ENCODE results near the gene DENND1A. TPM values are rescaled to one million over a fixed set of nuclear protein-coding genes. Genes with fewer than 3 reads are reported as not detected.

Gene DENND1A
- polyA plus RNA-seq, 2 donors = 4.6 to 4.8 TPM

DNA sequence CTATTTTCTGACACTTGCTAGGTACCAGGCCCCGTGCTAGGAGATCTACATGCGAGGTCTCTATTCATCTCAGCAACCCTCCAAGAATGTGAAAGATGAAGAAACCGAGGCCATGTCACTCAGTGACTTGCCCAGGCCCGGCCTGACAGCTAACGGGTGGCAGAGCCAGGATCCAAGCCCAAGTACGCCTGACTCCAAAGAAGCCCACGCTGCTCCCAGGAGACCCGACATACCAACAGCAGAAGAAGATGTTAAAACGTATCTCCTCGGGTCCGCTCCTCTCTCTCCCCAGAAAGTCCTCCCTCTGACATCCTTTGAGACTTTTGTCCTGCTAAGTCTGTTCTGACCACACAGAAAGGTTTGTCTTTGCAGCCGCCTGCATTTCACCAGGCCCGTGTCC is 508.7 kb downstream of the DENND1A start:
- 92 to 93% methylated on average over 13 of the region's 13 CpGs for WGBS, 2 donors
- Histone ChIP-seq H3K36me3 (ENCODE audit: control insufficient read depth in 2 of 2, insufficient read depth in 2 of 2, low read length in 1 of 2) (peaks cover 0 to 15% of the 10 kb centered on the region in 2 donors), H3K4me1 (ENCODE audit: control insufficient read depth in 2 of 2, insufficient read depth in 2 of 2, low read length in 1 of 2) (no peaks in the 10 kb centered on the region), H3K9me3 (ENCODE audit: control insufficient read depth in 2 of 2, insufficient read depth in 1 of 2, low read depth in 1 of 2, low read length in 1 of 2) (no peaks in the 10 kb centered on the region), H3K27ac (ENCODE audit: low read depth in 2 of 2, low read length in 1 of 2) (no peak overlapping the region), H3K4me3 (ENCODE audit: low read depth in 1 of 2, low read length in 2 of 2) (no peak overlapping the region), H3K27me3 (ENCODE audit: control insufficient read depth in 1 of 2, insufficient read depth in 2 of 2, low read length in 2 of 2) (no peaks in the 10 kb centered on the region)

DNA sequence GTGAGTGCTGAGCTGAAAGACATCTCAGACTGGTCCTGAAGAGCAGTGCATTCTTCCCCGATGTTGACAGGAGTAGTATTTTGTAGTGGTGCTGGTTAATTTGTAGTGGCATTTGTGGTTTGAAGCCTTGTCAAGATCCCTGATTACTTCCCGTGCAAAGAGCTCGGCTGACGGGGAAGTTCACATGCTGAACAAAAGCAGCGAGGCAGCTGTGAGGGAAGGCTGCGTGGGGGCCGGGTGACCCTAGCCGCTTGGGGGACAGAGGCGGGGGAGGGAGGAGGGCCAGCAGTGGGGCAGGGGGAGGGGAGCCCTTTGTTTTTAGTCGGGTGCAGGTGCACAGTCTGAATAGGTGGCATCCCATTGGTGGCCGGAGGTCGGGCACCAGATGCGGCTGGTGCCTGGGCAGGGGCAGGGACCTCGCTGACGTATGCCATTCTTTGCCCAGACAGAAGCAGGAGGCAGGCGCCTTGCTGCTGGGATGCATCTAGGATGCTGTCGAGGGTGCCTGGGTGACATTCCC is 509.3 kb downstream of the DENND1A start:
- H3K4me1 ChIP-seq (ENCODE audit: control insufficient read depth in 2 of 2, insufficient read depth in 2 of 2, low read length in 1 of 2) = no peaks in the 10 kb centered on the region
- H3K27ac ChIP-seq (ENCODE audit: low read depth in 2 of 2, low read length in 1 of 2) = no peak overlapping the region
- 73 to 83% methylated on average over 17 of the region's 17 CpGs for WGBS, 2 donors
- H3K27me3 ChIP-seq (ENCODE audit: control insufficient read depth in 1 of 2, insufficient read depth in 2 of 2, low read length in 2 of 2) = no peaks in the 10 kb centered on the region
- no peaks in the 10 kb centered on the region for H3K9me3 ChIP-seq (ENCODE audit: control insufficient read depth in 2 of 2, insufficient read depth in 1 of 2, low read depth in 1 of 2, low read length in 1 of 2)
- peaks cover 0 to 10% of the 10 kb centered on the region in 2 donors for H3K36me3 ChIP-seq (ENCODE audit: control insufficient read depth in 2 of 2, insufficient read depth in 2 of 2, low read length in 1 of 2)
- H3K4me3 ChIP-seq (ENCODE audit: low read depth in 1 of 2, low read length in 2 of 2) = no peak overlapping the region

DNA sequence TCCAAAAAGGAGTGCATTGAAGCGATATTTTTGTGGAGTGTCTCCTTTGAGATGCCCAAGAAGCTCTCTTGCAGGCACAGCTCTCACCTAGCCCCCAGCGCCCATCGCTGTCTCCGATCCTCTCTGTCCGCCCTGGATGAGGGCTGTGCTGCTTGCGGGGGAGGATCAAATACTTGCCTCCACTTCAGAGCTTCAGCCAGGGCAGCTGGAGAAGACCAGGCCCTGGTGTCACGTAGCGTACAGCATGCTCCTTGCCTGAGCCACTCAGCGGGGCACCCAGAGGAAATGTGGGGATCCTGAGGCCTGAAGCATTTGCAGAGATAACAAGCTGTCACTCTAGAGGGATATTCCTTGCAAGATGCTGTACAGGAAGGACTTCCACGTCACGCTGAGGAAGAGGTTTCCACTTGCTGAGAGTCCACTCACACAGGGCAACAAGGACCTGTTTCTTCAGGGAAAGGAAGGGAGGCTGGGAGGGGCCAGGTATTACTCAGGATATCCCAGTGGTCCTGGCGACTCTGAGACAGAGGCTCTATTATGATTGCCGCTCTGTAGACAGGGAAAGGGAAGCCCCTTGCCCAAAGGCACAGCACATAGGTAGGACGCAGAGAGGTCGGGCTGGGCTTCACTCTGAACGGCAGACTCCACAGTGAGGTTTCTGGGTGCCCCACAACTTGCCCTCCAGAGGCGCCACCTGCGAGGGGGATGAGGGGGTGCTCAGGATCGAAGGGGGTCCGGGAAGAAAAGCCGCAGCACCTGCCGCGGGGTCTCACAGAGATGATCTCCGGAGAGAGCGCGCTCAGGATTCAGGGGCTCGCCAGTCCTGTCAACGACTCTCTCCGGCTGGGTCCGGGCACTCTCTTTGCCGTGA is 510.0 kb downstream of the DENND1A start:
- WGBS, 2 donors = 89 to 91% methylated on average over 31 of the region's 31 CpGs
- Histone ChIP-seq H3K4me3 (ENCODE audit: low read depth in 1 of 2, low read length in 2 of 2) (no peak overlapping the region), H3K36me3 (ENCODE audit: control insufficient read depth in 2 of 2, insufficient read depth in 2 of 2, low read length in 1 of 2) (peaks cover 0 to 8% of the 10 kb centered on the region in 2 donors), H3K9me3 (ENCODE audit: control insufficient read depth in 2 of 2, insufficient read depth in 1 of 2, low read depth in 1 of 2, low read length in 1 of 2) (no peaks in the 10 kb centered on the region), H3K27me3 (ENCODE audit: control insufficient read depth in 1 of 2, insufficient read depth in 2 of 2, low read length in 2 of 2) (no peaks in the 10 kb centered on the region), H3K27ac (ENCODE audit: low read depth in 2 of 2, low read length in 1 of 2) (no peak overlapping the region), H3K4me1 (ENCODE audit: control insufficient read depth in 2 of 2, insufficient read depth in 2 of 2, low read length in 1 of 2) (no peaks in the 10 kb centered on the region)

GRCh38 chr9:123419091-123419490 is 510.8 kb downstream of the DENND1A start:
- Histone ChIP-seq H3K27me3 (ENCODE audit: control insufficient read depth in 1 of 2, insufficient read depth in 2 of 2, low read length in 2 of 2) (no peaks in the 10 kb centered on the region), H3K4me1 (ENCODE audit: control insufficient read depth in 2 of 2, insufficient read depth in 2 of 2, low read length in 1 of 2) (no peaks in the 10 kb centered on the region), H3K36me3 (ENCODE audit: control insufficient read depth in 2 of 2, insufficient read depth in 2 of 2, low read length in 1 of 2) (peaks cover 0 to 8% of the 10 kb centered on the region in 2 donors), H3K27ac (ENCODE audit: low read depth in 2 of 2, low read length in 1 of 2) (no peak overlapping the region), H3K9me3 (ENCODE audit: control insufficient read depth in 2 of 2, insufficient read depth in 1 of 2, low read depth in 1 of 2, low read length in 1 of 2) (no peaks in the 10 kb centered on the region), H3K4me3 (ENCODE audit: low read depth in 1 of 2, low read length in 2 of 2) (no peak overlapping the region)
- whole genome bisulfite sequencing, 2 donors = 83 to 92% methylated on average over 4 of the region's 4 CpGs

- H3K27ac ChIP-seq (ENCODE audit: low read depth in 2 of 2, low read length in 1 of 2) = no peak overlapping the region
- WGBS, 2 donors = 91% methylated on average over 10 of the region's 10 CpGs
- H3K4me1 ChIP-seq (ENCODE audit: control insufficient read depth in 2 of 2, insufficient read depth in 2 of 2, low read length in 1 of 2) = no peaks in the 10 kb centered on the region
- H3K27me3 ChIP-seq (ENCODE audit: control insufficient read depth in 1 of 2, insufficient read depth in 2 of 2, low read length in 2 of 2) = no peaks in the 10 kb centered on the region
- no peak overlapping the region for H3K4me3 ChIP-seq (ENCODE audit: low read depth in 1 of 2, low read length in 2 of 2)
- no peaks in the 10 kb centered on the region for H3K9me3 ChIP-seq (ENCODE audit: control insufficient read depth in 2 of 2, insufficient read depth in 1 of 2, low read depth in 1 of 2, low read length in 1 of 2)
- peaks cover 0 to 8% of the 10 kb centered on the region in 2 donors for H3K36me3 ChIP-seq (ENCODE audit: control insufficient read depth in 2 of 2, insufficient read depth in 2 of 2, low read length in 1 of 2)
These were observed 511.4 kb downstream of the DENND1A start for GRCh38 chr9:123418506-123418905.

GRCh38 chr9:123418052-123418430 is 511.9 kb downstream of the DENND1A start:
- Histone ChIP-seq H3K4me1 (ENCODE audit: control insufficient read depth in 2 of 2, insufficient read depth in 2 of 2, low read length in 1 of 2) (no peaks in the 10 kb centered on the region), H3K27me3 (ENCODE audit: control insufficient read depth in 1 of 2, insufficient read depth in 2 of 2, low read length in 2 of 2) (no peaks in the 10 kb centered on the region), H3K27ac (ENCODE audit: low read depth in 2 of 2, low read length in 1 of 2) (no peak overlapping the region), H3K4me3 (ENCODE audit: low read depth in 1 of 2, low read length in 2 of 2) (no peak overlapping the region), H3K36me3 (ENCODE audit: control insufficient read depth in 2 of 2, insufficient read depth in 2 of 2, low read length in 1 of 2) (peaks cover 0 to 6% of the 10 kb centered on the region in 2 donors), H3K9me3 (ENCODE audit: control insufficient read depth in 2 of 2, insufficient read depth in 1 of 2, low read depth in 1 of 2, low read length in 1 of 2) (no peaks in the 10 kb centered on the region)
- WGBS, 2 donors = 94 to 97% methylated on average over 5 of the region's 5 CpGs

GRCh38 chr9:123417289-123418051 is 512.5 kb downstream of the DENND1A start:
- no peak overlapping the region for H3K27ac ChIP-seq (ENCODE audit: low read depth in 2 of 2, low read length in 1 of 2)
- no peaks in the 10 kb centered on the region for H3K9me3 ChIP-seq (ENCODE audit: control insufficient read depth in 2 of 2, insufficient read depth in 1 of 2, low read depth in 1 of 2, low read length in 1 of 2)
- peaks cover 0 to 6% of the 10 kb centered on the region in 2 donors for H3K36me3 ChIP-seq (ENCODE audit: control insufficient read depth in 2 of 2, insufficient read depth in 2 of 2, low read length in 1 of 2)
- no peaks in the 10 kb centered on the region for H3K4me1 ChIP-seq (ENCODE audit: control insufficient read depth in 2 of 2, insufficient read depth in 2 of 2, low read length in 1 of 2)
- 97% methylated on average over 5 of the region's 5 CpGs for WGBS, 2 donors
- H3K27me3 ChIP-seq (ENCODE audit: control insufficient read depth in 1 of 2, insufficient read depth in 2 of 2, low read length in 2 of 2) = no peaks in the 10 kb centered on the region
- no peak overlapping the region for H3K4me3 ChIP-seq (ENCODE audit: low read depth in 1 of 2, low read length in 2 of 2)

DNA sequence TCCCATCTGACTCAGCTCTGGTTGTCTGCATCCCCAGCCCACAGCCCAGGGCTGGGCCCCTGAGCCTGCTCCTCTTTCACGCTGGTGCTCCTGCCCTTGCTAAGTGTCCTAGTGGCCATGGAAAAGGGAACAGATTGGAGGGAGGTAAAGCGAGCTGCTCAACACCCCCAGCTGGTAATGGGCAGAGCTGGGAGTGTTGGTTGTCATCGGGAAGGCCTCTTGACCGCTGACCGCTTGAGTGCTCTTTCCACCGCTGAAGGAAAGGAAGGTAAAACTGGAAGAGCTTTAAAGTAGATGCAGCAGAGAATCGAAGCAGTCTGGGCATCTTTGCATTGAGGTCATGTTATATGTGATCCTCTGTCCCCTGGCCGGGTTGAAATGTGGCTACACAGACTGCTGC is 513.8 kb downstream of the DENND1A start:
- Histone ChIP-seq H3K9me3 (ENCODE audit: control insufficient read depth in 2 of 2, insufficient read depth in 1 of 2, low read depth in 1 of 2, low read length in 1 of 2) (no peaks in the 10 kb centered on the region), H3K27ac (ENCODE audit: low read depth in 2 of 2, low read length in 1 of 2) (no peak overlapping the region), H3K4me3 (ENCODE audit: low read depth in 1 of 2, low read length in 2 of 2) (no peak overlapping the region), H3K36me3 (ENCODE audit: control insufficient read depth in 2 of 2, insufficient read depth in 2 of 2, low read length in 1 of 2) (peaks cover 0 to 6% of the 10 kb centered on the region in 2 donors), H3K4me1 (ENCODE audit: control insufficient read depth in 2 of 2, insufficient read depth in 2 of 2, low read length in 1 of 2) (no peaks in the 10 kb centered on the region), H3K27me3 (ENCODE audit: control insufficient read depth in 1 of 2, insufficient read depth in 2 of 2, low read length in 2 of 2) (no peaks in the 10 kb centered on the region)
- 90 to 92% methylated on average over 8 of the region's 8 CpGs for WGBS, 2 donors

DNA sequence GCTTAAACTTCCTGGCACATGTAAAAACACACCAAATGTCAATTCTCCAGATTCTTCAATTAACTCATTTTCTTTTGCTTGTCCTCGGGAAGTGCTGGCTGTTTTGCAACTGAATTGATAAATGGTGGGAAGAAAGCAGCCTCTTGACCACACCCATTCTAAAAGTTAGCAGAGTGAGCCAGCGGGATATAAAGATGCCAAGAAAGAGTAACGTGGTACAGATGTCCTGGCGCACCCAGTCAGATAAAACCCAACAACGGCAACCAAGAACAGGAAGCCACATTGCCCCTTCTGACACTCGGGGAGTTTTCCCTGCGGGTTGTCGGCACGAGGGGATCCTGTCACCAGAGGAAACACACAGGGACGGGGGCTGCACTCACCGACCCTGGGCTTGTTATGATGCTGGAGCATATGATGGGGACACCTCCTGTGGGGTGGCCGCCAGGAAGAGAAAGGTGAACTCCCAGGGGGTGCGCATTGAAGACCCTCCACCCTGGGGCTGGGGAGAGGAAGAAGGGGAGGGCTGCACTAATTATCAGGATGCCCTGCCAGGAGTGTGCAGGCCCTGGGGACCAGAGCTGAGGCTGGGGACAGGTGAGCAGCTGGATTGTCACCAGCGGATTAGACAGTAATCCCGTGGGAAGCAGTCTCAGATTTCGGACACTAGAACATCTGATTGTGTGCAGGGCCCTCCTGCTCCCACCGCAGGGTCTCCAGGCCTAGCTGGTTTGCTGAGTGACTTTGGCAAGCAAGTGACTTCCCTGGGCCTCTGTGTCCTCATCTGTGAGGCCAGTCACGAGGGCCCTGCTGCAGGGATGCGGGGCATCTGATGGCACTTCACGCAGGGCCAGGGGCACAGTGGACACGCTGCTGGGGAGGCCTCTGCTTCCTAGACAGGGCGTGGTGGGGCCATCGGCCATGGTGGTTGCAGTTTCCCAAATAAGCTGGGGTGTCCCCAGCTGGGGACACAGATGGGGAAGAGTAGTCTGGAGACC is 514.7 kb downstream of the DENND1A start:
- 86% methylated on average over 23 of the region's 23 CpGs for WGBS, 2 donors
- no peaks in the 10 kb centered on the region for H3K4me1 ChIP-seq (ENCODE audit: control insufficient read depth in 2 of 2, insufficient read depth in 2 of 2, low read length in 1 of 2)
- no peaks in the 10 kb centered on the region for H3K27me3 ChIP-seq (ENCODE audit: control insufficient read depth in 1 of 2, insufficient read depth in 2 of 2, low read length in 2 of 2)
- no peak overlapping the region for H3K27ac ChIP-seq (ENCODE audit: low read depth in 2 of 2, low read length in 1 of 2)
- H3K4me3 ChIP-seq (ENCODE audit: low read depth in 1 of 2, low read length in 2 of 2) = no peak overlapping the region
- no peaks in the 10 kb centered on the region for H3K9me3 ChIP-seq (ENCODE audit: control insufficient read depth in 2 of 2, insufficient read depth in 1 of 2, low read depth in 1 of 2, low read length in 1 of 2)
- H3K36me3 ChIP-seq (ENCODE audit: control insufficient read depth in 2 of 2, insufficient read depth in 2 of 2, low read length in 1 of 2) = peaks cover 0 to 5% of the 10 kb centered on the region in 2 donors

Measured in esophagus (tissue), 2 donors.